Activated gamma-delta T cell treated with Interleukin-2 at 50 U/mL for 16 hours (primary cell): ENCODE results near the gene GJD2.

Experiments
- DNase-seq: peaks from one replicate; pipeline ENCODE4 v3.0.0-alpha.2; 2020

Gene GJD2

DNA sequence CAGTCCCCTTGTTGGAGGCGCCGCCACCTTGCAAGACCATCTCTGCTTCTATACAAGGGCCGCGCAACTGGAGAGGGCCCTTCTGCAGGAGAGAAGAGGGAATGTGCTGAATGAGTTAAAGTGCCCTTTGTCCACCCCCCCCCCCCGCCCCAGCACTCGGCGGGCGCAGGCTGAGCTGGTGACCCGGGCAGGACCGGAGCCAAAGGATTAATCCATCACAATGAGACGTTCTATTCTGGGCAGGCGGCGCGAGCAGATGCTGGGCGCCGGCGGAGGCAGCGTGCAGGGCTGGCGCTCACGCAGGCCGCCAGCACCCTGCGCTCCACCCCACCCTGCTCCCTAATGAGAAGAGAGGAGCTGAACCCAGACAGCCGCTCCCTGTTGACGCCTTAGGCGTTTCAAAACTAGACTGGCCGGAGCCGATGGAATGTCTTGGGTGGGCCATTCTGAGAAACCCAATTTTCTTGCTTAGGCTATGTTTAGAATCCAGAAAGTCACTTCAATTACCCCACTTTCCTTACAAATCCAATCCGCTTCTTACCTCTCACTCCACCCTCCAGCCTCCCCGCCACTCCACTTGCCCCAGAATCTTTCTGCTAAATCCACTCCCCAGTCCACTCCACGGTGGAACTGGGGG lies 32.9 kb downstream of the GJD2 start:
- DNase-seq, result no peak

DNA sequence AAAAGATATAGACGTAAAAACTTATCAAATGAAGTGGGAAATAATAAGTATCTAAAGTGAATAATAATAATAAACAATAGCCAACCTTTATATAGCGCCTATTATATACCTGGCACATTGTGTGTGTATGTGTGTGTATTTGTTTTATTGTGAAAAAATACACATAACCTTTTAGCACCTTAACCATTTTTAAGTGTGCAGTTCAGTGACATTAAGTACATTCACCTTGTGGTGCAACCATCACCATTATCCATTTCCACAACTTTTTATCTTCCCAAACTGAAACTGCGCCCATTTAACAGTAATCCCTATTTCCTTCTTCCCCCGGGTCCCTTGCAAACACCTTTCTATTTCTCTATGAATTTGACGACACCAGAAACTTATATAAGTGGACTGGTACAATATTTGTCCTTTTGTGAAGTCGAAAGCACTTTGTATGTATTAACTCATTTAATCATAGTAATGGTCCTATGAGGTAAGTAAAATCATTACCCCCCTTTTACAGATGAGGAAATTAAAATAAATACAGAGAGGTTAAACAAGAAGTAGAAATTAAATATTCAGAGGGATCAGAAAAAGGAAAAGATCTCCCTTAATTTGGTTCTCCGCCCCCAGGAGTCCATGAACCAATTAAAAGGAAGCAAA lies 33.5 kb downstream of the GJD2 start:
- no peak for DNase-seq

GRCh38 chr15:34719695-34720094 lies 35.1 kb downstream of the GJD2 start:
- DNase-seq, result no peak

DNA sequence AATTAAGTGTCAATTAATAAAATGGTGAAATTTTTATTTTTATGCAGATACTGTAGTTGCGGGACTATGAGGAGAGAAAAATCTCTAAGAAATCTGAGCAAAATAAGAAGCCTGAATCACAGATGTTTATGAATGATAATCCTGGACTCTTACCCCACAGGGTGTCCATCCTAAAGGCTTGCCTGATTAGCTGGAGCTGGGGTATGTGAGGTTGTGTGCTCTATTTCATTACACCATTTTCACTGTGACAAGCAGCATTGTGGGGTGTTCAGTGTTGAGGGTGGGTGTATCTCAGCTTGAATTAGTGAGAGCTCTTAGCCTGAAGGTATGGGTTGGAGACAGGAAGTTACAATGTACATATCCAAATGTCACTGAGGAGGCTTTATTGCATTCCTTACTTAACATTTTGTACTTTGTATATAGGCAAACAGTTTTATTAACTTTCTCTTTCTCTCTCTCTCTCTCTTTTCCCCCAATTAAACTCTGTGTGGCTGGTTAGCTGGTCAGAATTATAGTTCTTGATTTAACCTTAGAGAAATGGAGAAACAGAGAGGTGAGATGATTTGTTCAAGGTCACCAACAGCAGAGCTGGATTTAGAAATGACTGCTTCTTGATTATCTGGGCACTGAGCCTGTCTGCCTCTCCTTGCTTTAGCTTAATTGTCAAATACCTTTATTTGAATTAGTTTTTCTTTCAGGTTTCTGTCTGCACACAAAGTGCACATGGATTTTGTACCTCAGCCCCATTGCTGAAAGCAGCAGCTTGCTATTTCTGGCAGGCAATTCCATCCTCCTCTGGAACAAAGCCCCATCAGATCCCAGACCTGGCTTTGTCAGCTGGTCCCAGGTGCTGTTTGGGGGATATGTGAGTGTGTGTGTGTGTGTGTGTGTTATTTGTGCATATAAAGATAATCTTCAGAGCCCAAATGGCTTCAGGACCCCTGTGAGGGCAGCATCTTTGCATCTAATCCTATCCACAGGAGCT lies 35.8 kb downstream of the GJD2 start:
- no peak for DNase-seq

DNA sequence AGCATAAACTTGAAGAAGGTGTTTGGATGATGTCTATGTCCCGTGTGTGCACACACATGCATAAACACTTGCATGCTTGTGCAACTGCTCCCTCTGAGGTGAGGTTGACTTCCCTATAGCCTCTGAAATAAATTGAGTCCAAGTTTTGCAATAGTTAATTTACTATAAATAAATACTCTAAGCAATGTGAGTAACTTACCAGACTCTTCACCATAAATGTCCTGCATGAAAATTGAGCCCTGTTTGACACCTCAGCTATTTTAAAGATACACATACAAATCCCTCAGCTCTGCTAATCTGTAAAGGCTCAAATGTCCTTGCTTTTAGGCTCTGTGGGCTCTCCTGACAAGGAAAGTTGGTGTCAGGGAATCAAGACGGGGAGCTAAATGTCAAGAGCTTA lies 37.1 kb downstream of the GJD2 start:
- DNase-seq, result no peak

- DNase-seq, result no peak
Observed at GRCh38 chr15:34716111-34716510, 38.7 kb downstream of the GJD2 start.

DNA sequence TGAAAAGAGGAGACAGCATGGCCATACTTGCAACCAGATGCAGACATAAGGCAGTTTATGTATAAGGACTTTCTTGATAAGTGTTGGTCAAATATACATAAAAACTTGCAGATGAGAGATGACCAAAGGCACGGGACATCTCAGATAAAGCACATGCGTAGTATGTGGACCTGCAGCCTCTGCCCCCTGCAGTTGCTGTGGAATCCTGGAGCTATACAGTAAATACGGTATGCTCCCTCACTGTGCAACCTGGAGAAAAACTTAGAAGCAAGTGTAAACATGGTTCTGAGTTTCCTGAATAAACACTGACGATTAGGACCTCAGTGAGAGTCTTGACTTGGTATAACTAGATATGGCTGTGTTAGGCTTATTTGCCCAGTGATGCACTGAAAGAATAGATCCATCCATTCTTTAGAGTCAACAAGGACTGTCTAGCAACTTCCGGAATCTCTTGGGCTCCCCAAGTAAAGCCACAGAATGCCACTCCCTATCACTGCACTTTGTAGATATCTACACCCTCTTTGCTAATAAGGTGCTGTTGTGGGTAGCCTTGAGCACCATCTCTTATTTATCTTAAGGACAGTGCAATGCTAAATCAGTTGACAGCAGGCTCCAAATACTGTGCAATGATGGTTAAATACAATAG lies 40.2 kb downstream of the GJD2 start:
- no peak for DNase-seq

DNA sequence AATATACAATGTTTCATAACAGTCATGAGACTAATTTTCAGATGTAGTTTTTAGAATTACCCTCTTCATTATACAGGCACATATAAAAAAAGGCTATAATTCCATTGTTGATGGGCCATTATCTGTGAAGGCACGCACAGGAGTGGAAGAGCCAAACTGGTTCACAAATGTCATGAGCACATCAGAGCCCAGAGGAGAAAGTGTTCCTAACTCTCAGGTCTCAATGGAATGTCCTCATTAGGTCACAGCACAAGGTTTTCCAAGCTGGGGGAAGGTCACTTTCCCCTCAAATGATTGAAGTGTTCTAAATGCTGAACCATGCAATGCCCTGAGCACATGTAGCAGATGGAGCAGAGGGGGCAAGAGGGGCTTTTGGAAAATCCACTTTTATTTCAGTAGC lies 41.2 kb downstream of the GJD2 start:
- no peak for DNase-seq

DNA sequence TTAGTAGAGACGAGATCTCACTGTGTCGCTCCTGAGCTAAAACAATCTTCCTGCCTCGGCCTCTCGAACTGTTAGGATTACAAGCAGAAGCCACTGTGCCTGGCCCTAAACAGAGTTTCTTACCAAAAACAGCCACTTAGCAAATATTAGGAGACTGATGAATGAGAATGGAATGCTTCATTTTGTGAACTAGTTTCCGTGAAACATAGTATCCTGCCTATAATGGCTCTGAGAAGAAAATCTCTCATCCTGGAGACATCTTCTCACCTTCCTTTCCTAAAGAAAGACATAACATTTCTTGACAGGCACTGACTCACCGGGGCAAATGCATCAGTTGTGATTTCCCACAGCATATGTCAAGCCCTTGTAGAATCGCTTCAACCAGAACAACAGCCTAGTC lies 44.9 kb downstream of the GJD2 start:
- no peak for DNase-seq

- DNase-seq, result no peak
Observed at GRCh38 chr15:34708422-34708821, 46.4 kb downstream of the GJD2 start.

DNA sequence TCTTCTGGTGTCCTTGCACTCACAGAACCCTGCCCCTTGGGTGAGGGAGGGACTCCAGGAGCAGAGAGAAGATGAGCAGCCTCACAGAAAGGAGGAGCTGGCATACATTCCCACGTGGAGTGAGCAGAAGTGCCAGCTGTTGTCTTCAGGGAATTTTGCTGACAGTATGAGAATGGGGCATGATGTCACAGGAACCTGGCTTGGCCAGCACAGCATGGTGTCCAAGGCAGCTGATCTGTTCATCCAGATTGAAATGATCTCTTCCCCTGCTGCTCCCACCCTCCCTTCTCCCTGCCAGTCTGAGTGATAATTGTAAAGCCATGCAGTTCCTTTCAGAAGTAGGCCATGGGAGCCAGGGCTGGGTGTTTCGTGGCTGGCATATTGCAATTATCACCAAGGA lies 53.3 kb downstream of the GJD2 start:
- no peak for DNase-seq
